ENCODE data around the gene CAPZA3.
"Not testable (repeated sequence)": the region's sequence is repeated elsewhere in the genome, so short reads cannot be mapped to it uniquely, and the experiment has no call there.

The CAPZA3 gene

DNA sequence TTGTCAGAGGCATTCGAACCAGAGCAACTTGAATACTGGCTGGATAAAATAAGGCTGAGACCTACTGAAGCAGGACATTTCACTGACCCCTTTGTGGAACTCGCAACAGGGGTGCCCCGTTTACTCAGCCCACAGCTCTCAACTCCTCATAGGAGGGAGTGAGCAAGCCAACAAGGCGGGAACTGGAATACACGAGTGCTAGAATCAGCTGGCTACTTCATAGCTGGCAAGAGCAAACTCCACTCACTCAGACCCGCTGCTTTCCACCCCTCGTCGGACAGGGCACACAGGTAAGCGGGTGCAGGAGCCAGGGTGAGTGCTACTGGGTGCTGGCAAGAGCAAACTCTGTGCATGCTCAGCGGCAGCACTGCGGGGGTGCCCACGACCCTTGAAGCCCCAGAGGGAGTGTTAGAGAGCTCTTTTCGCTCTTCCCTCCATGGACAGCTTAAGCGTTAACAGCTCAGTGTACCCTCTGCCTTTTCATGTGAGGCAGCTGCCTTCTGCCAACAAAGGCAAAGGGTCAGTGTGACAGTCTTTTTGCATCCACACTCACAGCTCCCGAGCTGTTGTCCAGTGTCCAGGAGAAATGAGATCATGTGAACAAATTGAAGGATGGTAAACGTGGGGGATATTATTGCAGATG lies 15.7 kb downstream of the CAPZA3 start:
- no peak for DNase-seq (ENCODE audit: low spot score)

DNA sequence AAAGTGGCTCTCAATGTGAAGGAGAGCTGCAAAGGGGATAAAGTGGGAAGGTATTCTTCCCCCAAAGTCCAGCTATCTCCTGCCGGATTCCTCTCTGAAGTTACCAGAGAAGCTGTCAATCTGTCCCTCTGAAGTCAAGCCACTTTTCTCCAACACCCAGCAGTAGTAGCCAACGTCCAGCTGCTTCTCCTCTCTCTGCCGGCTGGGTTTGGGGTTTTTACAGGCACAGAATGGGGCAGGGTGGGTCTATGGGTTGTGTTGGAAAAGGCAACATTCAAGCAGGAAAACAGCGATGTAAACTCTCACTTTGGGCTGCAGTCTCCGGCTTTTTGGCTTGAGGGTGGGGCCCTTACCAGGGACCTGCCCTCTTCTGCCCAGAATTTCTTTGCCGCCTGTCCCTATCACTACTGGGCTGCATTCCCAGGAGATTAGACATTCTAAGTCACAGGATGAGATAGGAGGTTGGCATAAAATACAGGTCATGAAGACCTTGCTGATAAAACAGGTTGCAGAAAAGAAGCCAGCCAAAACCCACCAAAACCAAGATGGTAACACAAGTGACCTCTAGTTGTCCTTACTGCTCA lies 16.3 kb downstream of the CAPZA3 start:
- DNase-seq (ENCODE audit: low spot score), result no peak

DNA sequence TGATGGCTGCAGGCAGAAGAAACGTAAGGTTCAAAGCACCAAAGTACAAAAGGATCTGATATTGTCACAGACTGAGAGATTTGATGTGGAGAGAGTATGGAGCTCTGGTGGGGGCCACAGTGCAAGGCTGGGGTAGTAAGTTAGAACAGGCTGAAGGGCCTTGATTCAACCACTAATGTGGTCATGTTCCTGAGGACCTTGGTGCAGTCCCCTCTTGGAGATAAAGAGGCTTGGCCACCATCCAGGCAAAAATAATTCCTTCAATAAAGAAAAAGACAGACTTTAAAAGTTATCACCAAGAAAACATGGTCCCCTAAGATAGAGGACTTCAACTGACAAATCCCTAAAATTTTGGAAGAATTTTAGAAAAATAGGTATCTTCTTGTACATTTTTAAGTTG lies 17.4 kb downstream of the CAPZA3 start:
- DNase-seq (ENCODE audit: low spot score), result no peak

DNA sequence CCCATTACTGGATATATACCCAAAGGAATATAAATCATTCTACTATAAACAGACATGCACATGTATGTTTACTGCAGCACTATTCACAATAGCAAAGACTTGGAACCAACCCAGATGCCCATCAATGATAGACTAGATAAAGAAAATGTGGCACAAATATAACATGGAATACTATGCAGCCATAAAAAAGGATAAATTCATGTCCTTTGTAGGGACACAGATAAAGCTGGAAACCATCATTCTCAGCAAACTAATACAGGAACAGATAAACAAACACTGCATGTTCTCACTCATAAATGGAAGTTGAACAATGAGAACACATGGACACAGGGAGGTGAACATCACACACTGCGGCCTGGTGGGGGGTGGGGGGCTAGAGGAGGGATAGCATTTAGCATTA lies 28.6 kb downstream of the CAPZA3 start:
- not testable (repeated sequence) for DNase-seq (ENCODE audit: low spot score)

DNA sequence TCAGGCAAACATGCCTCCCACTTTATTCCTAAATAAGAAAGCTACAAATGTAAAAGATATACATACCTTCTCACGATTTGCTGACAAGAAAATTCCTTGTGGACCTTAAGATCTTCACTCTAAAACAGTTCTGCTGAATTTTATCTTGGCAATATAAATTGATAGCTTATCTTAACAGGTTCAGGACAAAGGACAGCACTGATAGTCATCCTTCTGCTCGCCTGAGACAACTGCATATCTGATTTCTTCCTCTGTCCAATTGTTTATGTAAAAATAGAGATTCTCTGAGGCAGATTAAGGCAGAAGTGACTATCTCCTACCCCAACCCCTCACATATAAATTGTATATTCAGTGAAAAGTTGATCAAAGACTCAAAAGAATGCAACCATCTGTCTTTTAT lies 44.9 kb downstream of the CAPZA3 start:
- DNase-seq (ENCODE audit: low spot score), result no peak

DNA sequence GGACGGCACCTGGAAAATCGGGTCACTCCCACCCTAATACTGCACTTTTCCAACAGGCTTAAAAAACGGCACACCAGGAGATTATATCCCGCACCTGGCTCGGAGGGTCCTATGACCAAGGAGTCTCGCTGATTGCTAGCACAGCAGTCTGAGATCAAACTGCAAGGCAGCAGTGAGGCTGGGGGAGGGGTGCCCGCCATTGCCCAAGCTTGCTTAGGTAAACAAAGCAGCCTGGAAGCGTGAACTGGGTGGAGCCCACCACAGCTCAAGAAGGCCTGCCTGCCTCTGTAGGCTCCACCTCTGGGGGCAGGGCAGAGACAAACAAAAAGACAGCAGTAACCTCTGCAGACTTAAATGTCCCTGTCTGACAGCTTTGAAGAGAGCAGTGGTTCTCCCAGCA lies 47.5 kb downstream of the CAPZA3 start:
- DNase-seq (ENCODE audit: low spot score), result not testable (repeated sequence)
